Lower leg skin (tissue), 4 donors: ENCODE data around the gene RALGPS2. TPM values are rescaled to one million over a fixed set of nuclear protein-coding genes. Genes with fewer than 3 reads are reported as not detected.
"Not testable (repeated sequence)": the region's sequence is repeated elsewhere in the genome, so short reads cannot be mapped to it uniquely, and the experiment has no call there.

ENCODE experiments used
- DNase-seq, 2 donors: peaks; one replicate each; pipeline ENCODE4 v3.0.0-alpha.2; 2019; ENCODE audit warnings: low spot score in 2 of 2
- H3K4me3 ChIP-seq: fragments of 200-600 bp; sonication (generic); 2 replicates; pipeline ENCODE4 v1.5.1; 2017; ENCODE audit warnings: mild to moderate bottlenecking, low read depth; ENCODE audit not compliant: poor library complexity, severe bottlenecking
- POLR2A ChIP-seq, 2 donors: fragments of 450-650 bp; IDR thresholded peaks; one replicate each; pipeline ENCODE4 v1.6.1; 2016 to 2017; ENCODE audit warnings: antibody characterized with exemption in 2 of 2, mild to moderate bottlenecking in 1 of 2, moderate library complexity in 1 of 2
- WGBS, 2 donors: methylation state at CpG; one replicate each; pipeline ENCODE4 v1.1.5; 2018; 5-methylcytosine and 5-hydroxymethylcytosine counted together
- intact Hi-C: fragments of 100-400 bp; cut with DNase I; formaldehyde crosslinking; loops from one replicate; pipeline ENCODE4 v1.15.0; 2023; ENCODE audit warnings: low total_unique reads
- total RNA-seq, 4 donors: library from RNA; depleted of rRNA; stranded (reverse); fragments of >200 nt; gene quantifications; one replicate each; pipeline ENCODE4 v1.1.0, GENCODE V29; 2016
- TF ChIP-seq, protein P1 (sequence below), 3 donors: fragments of 450-650 bp; IDR thresholded peaks; one replicate each; pipeline ENCODE4 v1.5.1; 2016; ENCODE audit warnings: antibody characterized with exemption in 3 of 3, mild to moderate bottlenecking in 3 of 3, moderate library complexity in 2 of 3

RALGPS2 gene
- total RNA-seq, 4 donors from 2014 or later, result 26.2 to 33.5 (median 31.7) TPM

- no peak overlapping the region for H3K4me3 ChIP-seq
- DNase-seq, result no peak
- WGBS, 2 donors, result 64 to 66% methylated on average over 3 of the region's 3 CpGs
- intact Hi-C loops, result no loop called here
- TF ChIP-seq, protein P1, sequence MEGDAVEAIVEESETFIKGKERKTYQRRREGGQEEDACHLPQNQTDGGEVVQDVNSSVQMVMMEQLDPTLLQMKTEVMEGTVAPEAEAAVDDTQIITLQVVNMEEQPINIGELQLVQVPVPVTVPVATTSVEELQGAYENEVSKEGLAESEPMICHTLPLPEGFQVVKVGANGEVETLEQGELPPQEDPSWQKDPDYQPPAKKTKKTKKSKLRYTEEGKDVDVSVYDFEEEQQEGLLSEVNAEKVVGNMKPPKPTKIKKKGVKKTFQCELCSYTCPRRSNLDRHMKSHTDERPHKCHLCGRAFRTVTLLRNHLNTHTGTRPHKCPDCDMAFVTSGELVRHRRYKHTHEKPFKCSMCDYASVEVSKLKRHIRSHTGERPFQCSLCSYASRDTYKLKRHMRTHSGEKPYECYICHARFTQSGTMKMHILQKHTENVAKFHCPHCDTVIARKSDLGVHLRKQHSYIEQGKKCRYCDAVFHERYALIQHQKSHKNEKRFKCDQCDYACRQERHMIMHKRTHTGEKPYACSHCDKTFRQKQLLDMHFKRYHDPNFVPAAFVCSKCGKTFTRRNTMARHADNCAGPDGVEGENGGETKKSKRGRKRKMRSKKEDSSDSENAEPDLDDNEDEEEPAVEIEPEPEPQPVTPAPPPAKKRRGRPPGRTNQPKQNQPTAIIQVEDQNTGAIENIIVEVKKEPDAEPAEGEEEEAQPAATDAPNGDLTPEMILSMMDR (IDR thresholded peaks at IDR 0.05), result no peak
- no peak for TF ChIP-seq POLR2A (IDR thresholded peaks at IDR 0.05)
Observed at GRCh38 chr1:178844436-178844835, 119.4 kb downstream of the RALGPS2 start.

- intact Hi-C loops, result no loop called here
- no peak overlapping the region for H3K4me3 ChIP-seq
- TF ChIP-seq POLR2A (IDR thresholded peaks at IDR 0.05), result no peak
- TF ChIP-seq, protein P1 (IDR thresholded peaks at IDR 0.05), result no peak
- DNase-seq, result no peak
Observed at GRCh38 chr1:178846306-178846705, 121.3 kb downstream of the RALGPS2 start.

DNA sequence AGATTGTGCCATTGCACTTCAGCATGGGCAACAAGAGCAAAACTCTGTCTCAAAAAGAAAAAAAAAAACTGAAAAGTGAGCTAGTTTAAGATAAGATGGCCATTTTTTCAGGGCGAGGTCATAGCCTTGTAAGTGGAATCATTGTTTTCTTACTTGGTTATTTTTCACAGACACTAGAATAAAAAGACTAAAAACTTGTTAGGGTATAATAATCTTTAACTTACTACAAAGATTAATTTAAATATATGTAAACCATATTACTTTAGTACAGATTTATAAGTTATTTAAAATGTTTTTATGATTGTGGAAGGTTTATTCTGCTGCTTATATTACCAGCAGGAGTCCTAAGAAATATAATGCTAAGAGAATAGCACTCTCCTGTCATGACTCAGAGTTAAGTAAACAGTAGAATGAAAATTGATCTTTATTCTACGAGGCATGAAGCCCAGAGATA is 122.4 kb downstream of the RALGPS2 start:
- DNase-seq, result no peak
- WGBS, 2 donors, result 77 to 82% methylated on average over 2 of the region's 2 CpGs
- no peak for TF ChIP-seq POLR2A (IDR thresholded peaks at IDR 0.05)
- TF ChIP-seq, protein P1 (IDR thresholded peaks at IDR 0.05), result no peak
- H3K4me3 ChIP-seq, result no peak overlapping the region
- intact Hi-C loops, result no loop called here

DNA sequence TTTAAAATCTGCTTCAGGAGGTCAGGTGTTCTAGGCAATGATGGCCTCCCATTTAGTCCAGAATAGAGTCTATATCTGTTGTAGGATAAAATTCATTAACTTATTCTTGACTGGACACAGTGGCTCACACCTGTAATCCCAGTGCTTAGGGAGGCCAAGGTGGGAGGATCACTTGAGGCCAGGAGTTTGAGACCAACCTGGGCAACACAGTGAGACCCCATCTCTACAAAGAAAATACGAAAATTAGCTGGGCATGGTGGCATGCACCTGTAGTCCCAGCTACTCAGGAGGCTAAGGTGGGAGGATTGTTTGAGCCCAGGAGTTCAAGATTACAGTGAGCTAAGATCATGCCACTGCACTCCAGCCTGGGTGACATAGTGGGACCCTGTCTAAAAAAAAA is 122.9 kb downstream of the RALGPS2 start:
- WGBS, 2 donors, result 95 to 100% methylated on average over 1 of the region's 1 CpG

DNA sequence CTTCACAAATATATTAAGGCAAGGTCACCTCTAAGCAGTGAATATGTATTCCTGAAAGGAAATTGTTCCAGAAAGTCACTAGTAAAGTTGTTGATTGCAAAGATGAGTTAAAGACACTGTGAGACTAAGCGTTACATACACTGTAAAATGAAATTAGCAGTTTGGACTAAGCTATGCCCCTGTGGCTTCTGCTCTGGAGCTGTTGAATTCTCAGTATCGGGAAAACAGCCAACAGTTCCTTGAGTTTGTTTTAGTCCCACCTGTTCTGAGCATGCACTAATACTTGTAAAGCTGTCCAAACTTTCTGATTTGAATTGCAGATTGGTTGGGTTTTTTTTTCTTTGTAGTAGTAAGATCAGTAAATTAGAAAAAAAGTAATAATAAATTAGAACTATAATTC is 124.9 kb downstream of the RALGPS2 start:
- 74 to 85% methylated on average over 2 of the region's 2 CpGs for WGBS, 2 donors
- intact Hi-C loops, result no loop called here
- TF ChIP-seq, protein P1 (IDR thresholded peaks at IDR 0.05), result no peak
- no peak for TF ChIP-seq POLR2A (IDR thresholded peaks at IDR 0.05)
- DNase-seq, result no peak
- no peak overlapping the region for H3K4me3 ChIP-seq

More for the DNA sequence above, 122.9 kb downstream of the RALGPS2 start:
- H3K4me3 ChIP-seq, DNase-seq, intact Hi-C loops: not testable (repeated sequence)

GRCh38 chr1:178857126-178857525 is 132.1 kb downstream of the RALGPS2 start:
- 96 to 98% methylated on average over 2 of the region's 2 CpGs for WGBS, 2 donors
- no peak overlapping the region for H3K4me3 ChIP-seq
- TF ChIP-seq POLR2A (IDR thresholded peaks at IDR 0.05), result no peak
- TF ChIP-seq, protein P1 (IDR thresholded peaks at IDR 0.05), result no peak
- intact Hi-C loops, result no loop called here
- no peak for DNase-seq
